Naive thymus-derived CD4-positive, alpha-beta T cell (primary cell): Measurements from ENCODE around the gene NR1I3. TPM values are rescaled to one million over a fixed set of nuclear protein-coding genes. Genes with fewer than 3 reads are reported as not detected.

Experiments
- ATAC-seq: fragments of 150-1000 bp; cut with Tn5 transposase; 2 replicates; pipeline ENCODE4 v1.10.0; 2021; ENCODE audit warnings: mild to moderate bottlenecking, moderate library complexity
- CTCF ChIA-PET: fragments of 350-600 bp; sonication (Branson Sonifier 250); formaldehyde crosslinking; loops from one replicate; lab custom pipeline; 2021; ENCODE audit warnings: antibody characterized with exemption; lab: Charles Lee
- POLR2A ChIA-PET: fragments of 350-600 bp; sonication (Branson Sonifier 250); formaldehyde crosslinking; loops from one replicate; lab custom pipeline; 2021; ENCODE audit warnings: antibody characterized with exemption, inconsistent platforms; lab: Charles Lee
- DNase-seq, 9 donors: peaks; one replicate each; pipeline versions ENCODE4 v3.0.0 to v3.0.0-alpha.2; 2020 to 2022; ENCODE audit warnings: mixed read lengths in 1 of 9
- H3K27ac ChIP-seq: one replicate; pipeline ENCODE4 v1.7.0; 2013; ENCODE audit warnings: mild to moderate bottlenecking, low read depth, low read length, moderate library complexity
- H3K27me3 ChIP-seq, 2 donors: one replicate each; pipeline ENCODE4 v1.7.0; 2013; ENCODE audit warnings: low read length in 2 of 2, mild to moderate bottlenecking in 2 of 2, moderate library complexity in 2 of 2; ENCODE audit not compliant: control insufficient read depth in 2 of 2, insufficient read depth in 2 of 2
- H3K36me3 ChIP-seq, 3 experiments: 1 replicate in 2 of 3; 2 replicates in 1 of 3; pipeline ENCODE4 v1.7.0; 2013; ENCODE audit warnings: low read length in 3 of 3, mild to moderate bottlenecking in 3 of 3, moderate library complexity in 1 of 3; ENCODE audit not compliant: insufficient read depth in 3 of 3, control insufficient read depth in 2 of 3
- H3K4me1 ChIP-seq, 2 donors: one replicate each; pipeline ENCODE4 v1.7.0; 2013; ENCODE audit warnings: low read length in 2 of 2, mild to moderate bottlenecking in 2 of 2, moderate library complexity in 1 of 2; ENCODE audit not compliant: control insufficient read depth in 2 of 2, insufficient read depth in 2 of 2
- H3K4me3 ChIP-seq: 2 replicates; pipeline ENCODE4 v1.7.0; 2013; ENCODE audit warnings: mild to moderate bottlenecking, low read length
- H3K9me3 ChIP-seq, 3 experiments: 1 replicate in 2 of 3; 2 replicates in 1 of 3; pipeline ENCODE4 v1.7.0; 2013; ENCODE audit warnings: low read length in 3 of 3; ENCODE audit not compliant: control insufficient read depth in 2 of 3
- H3K27ac Mint-ChIP-seq, 9 donors: one replicate each; pipeline ENCODE4 v1.8.0; 2020 to 2022; ENCODE audit warnings: mixed read lengths in 9 of 9, mild to moderate bottlenecking in 8 of 9, moderate library complexity in 5 of 9, inconsistent platforms in 2 of 9
- H3K27me3 Mint-ChIP-seq, 5 donors: one replicate each; pipeline ENCODE4 v1.8.0; 2021 to 2022; ENCODE audit warnings: mixed read lengths in 5 of 5, mild to moderate bottlenecking in 1 of 5
- H3K36me3 Mint-ChIP-seq, 5 donors: one replicate each; pipeline ENCODE4 v1.8.0; 2020 to 2022; ENCODE audit warnings: mixed read lengths in 5 of 5, mild to moderate bottlenecking in 3 of 5, inconsistent platforms in 1 of 5
- H3K4me1 Mint-ChIP-seq, 7 donors: one replicate each; pipeline ENCODE4 v1.8.0; 2020 to 2022; ENCODE audit warnings: mixed read lengths in 7 of 7, mild to moderate bottlenecking in 3 of 7, inconsistent platforms in 1 of 7
- H3K4me3 Mint-ChIP-seq, 10 donors: one replicate each; pipeline ENCODE4 v1.8.0; 2020 to 2022; ENCODE audit warnings: mild to moderate bottlenecking in 10 of 10, mixed read lengths in 10 of 10, moderate library complexity in 6 of 10, inconsistent platforms in 2 of 10
- H3K9me3 Mint-ChIP-seq, 11 donors: one replicate each; pipeline ENCODE4 v1.8.0; 2020 to 2022; ENCODE audit warnings: mixed read lengths in 11 of 11, mild to moderate bottlenecking in 4 of 11, inconsistent platforms in 1 of 11, moderate library complexity in 1 of 11
- intact Hi-C, 2 donors: fragments of 100-400 bp; cut with micrococcal nuclease; formaldehyde crosslinking; loops; one replicate each; pipeline ENCODE4 v1.15.1; 2023
- polyA plus RNA-seq, 2 donors: library from polyadenylated mRNA; unstranded; fragments of 300-500 nt; fragmentation: Illumina TruSeq; gene quantifications; one replicate each; pipeline ENCODE4 v1.2.3, GENCODE V29; 2021
- total RNA-seq, 6 experiments: library from RNA in 5 of 6; stranded (reverse) in 5 of 6; gene quantifications; 1 replicate in 5 of 6; 2 replicates in 1 of 6; pipeline ENCODE4 v1.2.3 and lab custom pipeline; 2021 to 2026

NR1I3 gene
- total and polyA plus RNA-seq, 7 experiments from 2014 or later: not detected

DNA sequence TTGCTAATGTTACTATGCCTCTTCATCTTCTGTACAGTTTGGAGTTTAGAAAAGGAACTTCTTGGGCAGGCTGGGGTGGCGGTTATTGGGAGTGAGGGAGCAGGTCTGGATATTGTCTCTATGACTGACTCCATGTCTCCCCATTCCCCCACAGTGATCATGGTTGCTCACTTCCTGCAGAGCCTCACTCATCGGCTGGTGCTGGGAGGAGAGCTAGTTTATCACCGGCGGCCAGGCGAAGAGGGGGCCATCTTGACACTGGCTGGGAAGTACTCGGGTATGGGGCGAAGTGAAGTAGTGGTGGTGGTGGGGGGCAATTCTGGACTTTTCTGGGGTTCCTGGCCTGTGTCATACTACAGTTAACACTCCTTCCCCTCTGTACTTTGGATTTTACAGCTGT, 10.0 kb downstream of the NR1I3 start:
- ChIA-PET CTCF (interaction anchor here (0.6 to 8.2 kb wide), 13 partner anchors 9 to 156 kb away, joined by 3 to 91 read pairs (median 4); partner anchors contain the start of genes NDUFS2 and SDHC), POLR2A (interaction anchor here (2.3 to 16.8 kb wide), 2 partner anchors 29 to 78 kb away, joined by 7 to 508 read pairs; partner anchors contain the start of genes ADAMTS4 and NDUFS2)
- H3K4me3 Mint-ChIP-seq: peak overlapping the region; percentile 43 to 100 (median 98)
- no peak for DNase-seq
- Histone ChIP-seq H3K4me1 (peaks cover 8 to 24% of the 10 kb centered on the region in 2 donors), H3K27me3 (no peaks in the 10 kb centered on the region), H3K4me3 (no peak overlapping the region), H3K9me3 (no peaks in the 10 kb centered on the region), H3K27ac (no peak overlapping the region), H3K36me3 (peaks cover 0 to 26% (median 0%) of the 10 kb centered on the region in 3 experiments)
- ATAC-seq: no peak
- peaks cover 0 to 13% (median 3%) of the 10 kb centered on the region in 5 donors for H3K36me3 Mint-ChIP-seq
- no peaks in the 10 kb centered on the region for H3K27me3 Mint-ChIP-seq
- H3K27ac Mint-ChIP-seq: peak overlapping the region; percentile 46 to 99 (median 81)
- H3K9me3 Mint-ChIP-seq: no peaks in the 10 kb centered on the region
- intact Hi-C loops: loop anchor here (5.0 to 10.0 kb wide), 5 partner anchors 139 to 963 kb away; partner anchors contain the start of genes CFAP126 (in 1 of the 2), DCAF8 (in 1 of the 2) and USF1 (in 1 of the 2)
- peaks cover 19 to 47% (median 39%) of the 10 kb centered on the region in 7 donors for H3K4me1 Mint-ChIP-seq

DNA sequence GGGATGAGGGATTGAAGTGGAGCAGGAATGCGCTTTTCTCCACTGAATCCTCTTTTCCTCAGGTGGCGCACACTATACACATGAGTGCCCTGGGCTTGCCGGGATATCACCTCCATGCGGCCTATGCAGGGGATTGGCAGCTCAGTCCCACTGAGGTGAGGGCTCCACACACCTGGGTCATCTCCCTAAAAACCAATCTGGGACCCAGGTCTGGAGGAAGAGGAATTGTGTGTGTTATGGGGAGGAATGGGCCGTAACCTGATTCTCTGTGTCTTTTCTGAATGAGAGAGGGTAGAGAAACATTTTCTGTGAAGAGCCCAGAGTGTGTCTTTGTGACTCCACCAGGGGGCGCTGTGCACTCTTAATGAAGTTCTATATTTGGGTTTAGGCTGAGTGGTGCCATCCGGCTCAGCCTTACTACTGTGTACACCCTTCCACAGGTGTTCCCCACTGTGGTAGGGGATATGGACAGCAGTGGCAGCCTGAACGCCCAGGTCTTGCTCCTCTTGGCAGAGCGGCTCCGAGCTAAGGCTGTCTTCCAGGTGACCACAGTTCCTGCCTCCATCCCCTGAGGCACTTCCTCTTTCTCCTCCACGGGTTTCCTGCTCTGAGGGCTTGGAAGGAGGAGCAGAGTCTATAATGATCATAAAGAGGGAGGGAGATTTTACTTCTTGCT, 10.7 kb downstream of the NR1I3 start:
- ChIA-PET CTCF (interaction anchor here (0.6 to 8.2 kb wide), 21 partner anchors 8 to 157 kb away, joined by 3 to 91 read pairs (median 5); partner anchors contain the start of genes NDUFS2, PPOX and SDHC), POLR2A (interaction anchor here (1.0 to 16.8 kb wide), 6 partner anchors 11 to 158 kb away, joined by 3 to 508 read pairs (median 13); partner anchors contain the start of genes ADAMTS4, FCER1G, NDUFS2 and SDHC)
- peaks cover 0 to 13% (median 3%) of the 10 kb centered on the region in 5 donors for H3K36me3 Mint-ChIP-seq
- no peaks in the 10 kb centered on the region for H3K9me3 ChIP-seq
- ATAC-seq: peak; percentile 60
- peaks cover 8 to 24% of the 10 kb centered on the region in 2 donors for H3K4me1 ChIP-seq
- H3K36me3 ChIP-seq: peaks cover 0 to 26% (median 0%) of the 10 kb centered on the region in 3 experiments
- peak overlapping the region; percentile 46 to 99 (median 81) for H3K27ac Mint-ChIP-seq
- H3K4me3 Mint-ChIP-seq: peak overlapping the region; percentile 74 to 100 (median 98)
- peak; percentile 76 to 89 (median 84) for DNase-seq
- H3K27me3 ChIP-seq: no peaks in the 10 kb centered on the region
- no peaks in the 10 kb centered on the region for H3K27me3 Mint-ChIP-seq
- H3K9me3 Mint-ChIP-seq: no peaks in the 10 kb centered on the region
- H3K27ac ChIP-seq: peak overlapping the region; percentile 4
- intact Hi-C loops: loop anchor here (1.0 to 10.0 kb wide), 9 partner anchors 64 to 963 kb away; partner anchors contain the start of genes CFAP126 (in 1 of the 2), DCAF8 (in 1 of the 2), SDHC (in 1 of the 2) and USF1 (in 1 of the 2)
- peak overlapping the region; percentile 49 for H3K4me3 ChIP-seq
- H3K4me1 Mint-ChIP-seq: peaks cover 19 to 49% (median 39%) of the 10 kb centered on the region in 7 donors

- Histone ChIP-seq H3K4me1 (peaks cover 8 to 24% of the 10 kb centered on the region in 2 donors), H3K27ac (peak overlapping the region; percentile 70), H3K27me3 (no peaks in the 10 kb centered on the region), H3K9me3 (no peaks in the 10 kb centered on the region), H3K36me3 (peaks cover 0 to 26% (median 0%) of the 10 kb centered on the region in 3 experiments), H3K4me3 (peak overlapping the region; percentile 73)
- Mint-ChIP-seq H3K4me1 (peaks cover 19 to 54% (median 41%) of the 10 kb centered on the region in 7 donors), H3K36me3 (peaks cover 0 to 13% (median 3%) of the 10 kb centered on the region in 5 donors), H3K27ac (peak overlapping the region in 8 of 9 donors; percentile 17 to 99 (median 70)), H3K9me3 (no peaks in the 10 kb centered on the region), H3K4me3 (peak overlapping the region; percentile 74 to 100 (median 98)), H3K27me3 (no peaks in the 10 kb centered on the region)
- POLR2A ChIA-PET: interaction anchor here (1.0 to 16.8 kb wide), 9 partner anchors 10 to 158 kb away, joined by 3 to 508 read pairs (median 16); partner anchors contain the start of genes ADAMTS4, FCER1G, NDUFS2 and PPOX
- ATAC-seq: no peak
- DNase-seq: no peak
- CTCF ChIA-PET: interaction anchor here (0.7 to 8.2 kb wide), 19 partner anchors 10 to 184 kb away, joined by 3 to 91 read pairs (median 10); partner anchors contain the start of genes CFAP126, FCER1G, NDUFS2 and PPOX
- intact Hi-C loops: loop anchor here (1.0 to 10.0 kb wide), 9 partner anchors 65 to 962 kb away; partner anchors contain the start of genes CFAP126 (in 1 of the 2), DCAF8 (in 1 of the 2), SDHC (in 1 of the 2) and USF1 (in 1 of the 2)
These were observed 11.2 kb downstream of the NR1I3 start for GRCh38 chr1:161226759-161227158.

DNA sequence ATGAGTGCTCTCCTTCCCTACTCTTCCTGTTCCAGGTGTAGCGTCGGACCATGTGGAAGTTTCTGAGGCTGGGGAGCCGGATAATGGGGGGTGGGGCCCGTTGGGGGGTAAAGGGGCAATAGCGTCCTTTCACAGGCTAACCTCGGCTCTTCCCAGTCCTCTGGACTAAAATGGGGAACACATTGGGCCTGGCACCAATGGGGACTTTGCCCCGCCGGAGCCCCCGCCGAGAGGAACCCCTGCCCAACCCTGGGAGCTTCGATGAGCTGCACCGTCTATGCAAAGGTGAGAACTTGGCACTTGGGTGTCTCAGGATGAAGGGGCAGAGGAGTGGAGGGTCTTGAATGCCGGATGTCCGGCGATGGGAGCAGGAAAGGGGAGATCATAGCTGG, 11.7 kb downstream of the NR1I3 start:
- Mint-ChIP-seq H3K4me1 (peaks cover 19 to 54% (median 41%) of the 10 kb centered on the region in 7 donors), H3K9me3 (no peaks in the 10 kb centered on the region), H3K27ac (peak overlapping the region; percentile 69 to 99 (median 97)), H3K4me3 (peak overlapping the region; percentile 89 to 100 (median 98)), H3K27me3 (no peaks in the 10 kb centered on the region), H3K36me3 (peaks cover 0 to 13% (median 3%) of the 10 kb centered on the region in 5 donors)
- intact Hi-C loops: loop anchor here (2.0 to 10.0 kb wide), 6 partner anchors 88 to 962 kb away; partner anchors contain the start of genes CFAP126 (in 1 of the 2), DCAF8 (in 1 of the 2), SDHC (in 1 of the 2) and USF1 (in 1 of the 2)
- Histone ChIP-seq H3K9me3 (no peaks in the 10 kb centered on the region), H3K4me3 (peak overlapping the region; percentile 73), H3K27me3 (no peaks in the 10 kb centered on the region), H3K27ac (peak overlapping the region; percentile 70), H3K4me1 (peaks cover 8 to 24% of the 10 kb centered on the region in 2 donors), H3K36me3 (peaks cover 0 to 26% (median 0%) of the 10 kb centered on the region in 3 experiments)
- POLR2A ChIA-PET: interaction anchor here (0.9 to 16.8 kb wide), 16 partner anchors 10 to 205 kb away, joined by 3 to 508 read pairs (median 6); partner anchors contain the start of genes ADAMTS4, B4GALT3, F11R and FCER1G
- CTCF ChIA-PET: interaction anchor here (0.6 to 8.2 kb wide), 31 partner anchors 10 to 229 kb away, joined by 3 to 91 read pairs (median 5); partner anchors contain the start of genes B4GALT3, CFAP126, FCER1G and NDUFS2
- peak in 1 of 9 donors; percentile 30 for DNase-seq
- ATAC-seq: no peak

DNA sequence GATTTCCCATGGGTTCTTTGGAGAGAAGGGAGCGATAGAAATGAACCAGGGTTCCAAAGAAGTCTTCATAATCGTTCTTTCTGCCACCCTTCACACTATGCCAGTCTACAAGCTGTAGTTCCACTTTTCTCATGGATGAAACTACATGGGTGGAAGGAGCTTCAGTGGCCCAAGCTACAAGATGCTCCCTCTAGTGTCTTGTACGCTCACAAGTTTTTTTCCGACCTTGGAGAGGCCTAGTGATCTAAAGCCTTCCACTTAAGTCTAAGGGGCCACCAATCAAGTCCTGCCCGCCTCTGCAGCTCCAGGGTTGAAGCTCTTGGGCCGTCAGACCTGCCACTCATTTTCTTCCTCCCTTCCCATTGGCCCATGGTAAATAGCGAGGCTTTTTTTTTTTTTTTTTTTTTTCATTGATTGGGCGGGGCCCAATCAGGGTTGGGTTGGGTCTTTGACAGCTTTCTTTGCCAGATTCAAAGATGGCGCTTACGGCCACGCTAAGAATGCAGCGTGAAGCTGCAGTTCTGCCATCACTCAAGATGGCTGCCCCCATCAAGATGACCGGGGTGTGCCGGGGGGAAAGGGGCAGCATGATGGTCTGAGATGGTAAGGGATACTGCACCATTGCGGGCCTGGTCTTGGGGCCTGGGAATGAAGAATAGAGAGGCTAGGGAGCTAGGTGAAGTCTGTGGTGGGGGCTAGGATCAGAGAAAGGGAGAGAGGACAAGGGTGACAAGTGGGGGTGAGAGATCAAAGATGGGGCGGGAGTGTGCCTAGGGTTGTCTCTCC, 12.3 kb downstream of the NR1I3 start, which contains the start of gene TOMM40L:
TOMM40L (plus strand) TSS at position 527 of the 786 bp plus-strand sequence. CDS start 430 bp downstream, outside the sequence.
- DNase-seq: peak; percentile 66 to 96 (median 92)
- peak within 1 kb of the TSS; percentile 70 for H3K27ac ChIP-seq
- H3K4me1 ChIP-seq: peaks cover 8 to 24% of the 10 kb centered on the region in 2 donors
- peaks cover 0 to 13% (median 3%) of the 10 kb centered on the region in 5 donors for H3K36me3 Mint-ChIP-seq
- ChIA-PET POLR2A (interaction anchor here (0.5 to 16.8 kb wide), 17 partner anchors 9 to 204 kb away, joined by 3 to 508 read pairs (median 6); partner anchors contain the start of genes ADAMTS4, B4GALT3, F11R and FCER1G), CTCF (interaction anchor here (0.6 to 8.2 kb wide), 36 partner anchors 10 to 493 kb away, joined by 3 to 91 read pairs (median 4); partner anchors contain the start of genes ADAMTS4, B4GALT3, CFAP126 and FCER1G)
- no peaks in the 10 kb centered on the region for H3K27me3 ChIP-seq
- ATAC-seq: peak; percentile 95
- H3K9me3 Mint-ChIP-seq: no peaks in the 10 kb centered on the region
- intact Hi-C loops: loop anchor here (1.0 to 10.0 kb wide), 16 partner anchors 15 to 961 kb away; partner anchors contain the start of genes B4GALT3 (in 2 of the 2), CFAP126 (in 2 of the 2), NDUFS2 (in 2 of the 2) and PPOX (in 2 of the 2)
- H3K27ac Mint-ChIP-seq: peak within 1 kb of the TSS; percentile 69 to 99 (median 97)
- H3K9me3 ChIP-seq: no peaks in the 10 kb centered on the region
- H3K36me3 ChIP-seq: peaks cover 0 to 25% (median 0%) of the 10 kb centered on the region in 3 experiments
- H3K4me3 ChIP-seq: peak within 1 kb of the TSS; percentile 73
- peak within 1 kb of the TSS; percentile 89 to 100 (median 98) for H3K4me3 Mint-ChIP-seq
- H3K27me3 Mint-ChIP-seq: no peaks in the 10 kb centered on the region
- H3K4me1 Mint-ChIP-seq: peaks cover 19 to 58% (median 43%) of the 10 kb centered on the region in 7 donors
